Mesothelial cell of epicardium (in vitro differentiated cells): ENCODE measurements around the gene BIRC6. TPM values are rescaled to one million over a fixed set of nuclear protein-coding genes. Genes with fewer than 3 reads are reported as not detected.

Source experiments
- DNase-seq, 2 experiments: peaks; one replicate each; pipeline ENCODE4 v3.0.0; 2021; ENCODE audit warnings: low spot score in 2 of 2; ENCODE audit not compliant: unreplicated experiment in 2 of 2
- H3K27ac Mint-ChIP-seq: 2 replicates; pipeline ENCODE4 v1.8.0; 2021; ENCODE audit warnings: mixed read lengths
- H3K27me3 Mint-ChIP-seq: 2 replicates; pipeline ENCODE4 v1.8.0; 2021; ENCODE audit warnings: low read depth, mixed read lengths
- H3K36me3 Mint-ChIP-seq: 2 replicates; pipeline ENCODE4 v1.8.0; 2021; ENCODE audit warnings: mixed read lengths
- H3K4me1 Mint-ChIP-seq: 2 replicates; pipeline ENCODE4 v1.8.0; 2021; ENCODE audit warnings: mixed read lengths
- H3K4me3 Mint-ChIP-seq: 2 replicates; pipeline ENCODE4 v1.8.0; 2021; ENCODE audit warnings: mild to moderate bottlenecking, moderate library complexity, mixed read lengths
- H3K9me3 Mint-ChIP-seq: 2 replicates; pipeline ENCODE4 v1.8.0; 2021; ENCODE audit warnings: mixed read lengths
- total RNA-seq: library from RNA; stranded (reverse); gene quantifications from 3 replicates; pipeline ENCODE4 v1.2.1, GENCODE V29; 2021
- TF ChIP-seq, protein P1 (sequence below): fragments of 200-600 bp; sonication (generic); IDR thresholded peaks from one replicate; pipeline ENCODE4 v1.5.0; 2021; ENCODE audit warnings: antibody characterized with exemption; ENCODE audit not compliant: unreplicated experiment

Gene BIRC6
- total RNA-seq, 1 donor from 2014 or later = 112 TPM

DNA sequence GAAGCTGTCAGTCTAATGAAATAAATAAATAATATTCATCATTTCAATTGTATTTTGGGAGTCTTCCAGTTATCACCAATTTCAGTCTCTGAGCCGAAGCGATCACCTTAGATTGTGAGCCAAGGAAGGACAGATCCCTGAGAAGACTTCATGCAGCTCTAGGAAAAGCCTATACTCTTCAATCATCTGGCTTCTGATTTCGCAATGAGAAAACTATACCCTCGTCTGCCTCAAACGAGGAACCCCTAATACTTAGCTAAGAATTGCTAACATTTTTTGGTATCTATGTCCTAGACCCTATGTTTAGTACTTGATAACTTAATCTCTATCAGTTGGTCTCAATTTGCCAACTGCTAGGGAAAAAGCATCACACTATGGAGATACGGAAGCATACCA, 266.5 kb downstream of the BIRC6 start:
- no peak overlapping the region for H3K27ac Mint-ChIP-seq
- TF ChIP-seq, protein P1, sequence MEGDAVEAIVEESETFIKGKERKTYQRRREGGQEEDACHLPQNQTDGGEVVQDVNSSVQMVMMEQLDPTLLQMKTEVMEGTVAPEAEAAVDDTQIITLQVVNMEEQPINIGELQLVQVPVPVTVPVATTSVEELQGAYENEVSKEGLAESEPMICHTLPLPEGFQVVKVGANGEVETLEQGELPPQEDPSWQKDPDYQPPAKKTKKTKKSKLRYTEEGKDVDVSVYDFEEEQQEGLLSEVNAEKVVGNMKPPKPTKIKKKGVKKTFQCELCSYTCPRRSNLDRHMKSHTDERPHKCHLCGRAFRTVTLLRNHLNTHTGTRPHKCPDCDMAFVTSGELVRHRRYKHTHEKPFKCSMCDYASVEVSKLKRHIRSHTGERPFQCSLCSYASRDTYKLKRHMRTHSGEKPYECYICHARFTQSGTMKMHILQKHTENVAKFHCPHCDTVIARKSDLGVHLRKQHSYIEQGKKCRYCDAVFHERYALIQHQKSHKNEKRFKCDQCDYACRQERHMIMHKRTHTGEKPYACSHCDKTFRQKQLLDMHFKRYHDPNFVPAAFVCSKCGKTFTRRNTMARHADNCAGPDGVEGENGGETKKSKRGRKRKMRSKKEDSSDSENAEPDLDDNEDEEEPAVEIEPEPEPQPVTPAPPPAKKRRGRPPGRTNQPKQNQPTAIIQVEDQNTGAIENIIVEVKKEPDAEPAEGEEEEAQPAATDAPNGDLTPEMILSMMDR = no peak
- peaks cover 7% of the 10 kb centered on the region for H3K27me3 Mint-ChIP-seq
- no peak for DNase-seq
- no peak overlapping the region for H3K4me3 Mint-ChIP-seq
- H3K36me3 Mint-ChIP-seq = peaks cover 18% of the 10 kb centered on the region
- H3K9me3 Mint-ChIP-seq = no peaks in the 10 kb centered on the region
- H3K4me1 Mint-ChIP-seq = peaks cover 7% of the 10 kb centered on the region

DNA sequence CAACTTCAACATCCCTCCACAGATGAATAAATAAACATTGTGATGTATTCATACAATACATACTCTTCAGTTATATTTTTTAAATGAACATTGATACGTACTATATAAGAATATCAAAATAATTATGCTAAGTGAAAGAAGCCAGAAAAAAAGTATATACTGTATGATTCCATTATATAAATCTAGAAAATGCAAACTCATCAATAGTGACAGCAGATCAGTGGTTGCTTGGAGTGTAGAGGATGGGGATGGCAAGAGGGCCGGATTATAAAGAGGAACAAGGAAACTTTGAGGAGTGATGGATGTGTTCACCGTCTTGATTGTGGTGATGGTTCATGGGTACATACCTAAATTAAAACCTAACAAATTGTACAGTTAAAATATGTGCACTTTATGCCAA, 268.0 kb downstream of the BIRC6 start:
- Mint-ChIP-seq H3K27me3 (peaks cover 7% of the 10 kb centered on the region), H3K36me3 (peaks cover 14% of the 10 kb centered on the region), H3K27ac (no peak overlapping the region), H3K9me3 (no peaks in the 10 kb centered on the region), H3K4me1 (peaks cover 9% of the 10 kb centered on the region), H3K4me3 (no peak overlapping the region)
- TF ChIP-seq, protein P1 = no peak
- no peak for DNase-seq

DNA sequence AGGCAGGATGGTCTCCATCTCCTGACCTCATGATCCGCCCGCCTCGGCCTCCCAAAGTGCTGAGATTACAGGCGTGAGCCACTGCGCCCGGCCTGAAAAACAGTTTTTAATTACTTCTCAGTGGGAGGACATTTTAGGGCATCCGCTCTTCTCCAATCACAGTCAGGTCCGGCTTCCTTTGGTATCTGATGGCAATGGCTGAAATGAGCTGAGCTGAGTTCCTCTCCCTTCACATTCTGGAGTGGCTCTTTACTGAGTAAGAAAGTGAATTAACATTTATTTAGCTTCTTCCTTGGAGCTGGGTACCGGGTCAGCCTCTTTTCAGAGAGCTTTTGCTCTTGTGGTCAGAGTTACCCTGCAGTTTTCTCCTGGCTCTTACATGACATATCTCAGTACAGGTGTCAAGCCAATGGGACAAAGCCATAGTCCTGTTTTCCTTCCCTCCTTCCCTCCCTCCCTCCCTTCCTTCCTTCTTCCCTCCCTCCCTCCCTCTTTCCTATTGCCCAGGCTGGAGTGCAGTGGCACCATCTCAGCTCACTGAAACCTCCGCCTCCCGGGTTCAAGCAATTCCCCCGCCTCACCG, 269.9 kb downstream of the BIRC6 start:
- TF ChIP-seq, protein P1 = no peak
- no peak for DNase-seq
- Mint-ChIP-seq H3K36me3 (peaks cover 10% of the 10 kb centered on the region), H3K9me3 (no peaks in the 10 kb centered on the region), H3K4me3 (peak overlapping the region; percentile 87), H3K4me1 (peaks cover 9% of the 10 kb centered on the region), H3K27ac (no peak overlapping the region), H3K27me3 (peaks cover 7% of the 10 kb centered on the region)

DNA sequence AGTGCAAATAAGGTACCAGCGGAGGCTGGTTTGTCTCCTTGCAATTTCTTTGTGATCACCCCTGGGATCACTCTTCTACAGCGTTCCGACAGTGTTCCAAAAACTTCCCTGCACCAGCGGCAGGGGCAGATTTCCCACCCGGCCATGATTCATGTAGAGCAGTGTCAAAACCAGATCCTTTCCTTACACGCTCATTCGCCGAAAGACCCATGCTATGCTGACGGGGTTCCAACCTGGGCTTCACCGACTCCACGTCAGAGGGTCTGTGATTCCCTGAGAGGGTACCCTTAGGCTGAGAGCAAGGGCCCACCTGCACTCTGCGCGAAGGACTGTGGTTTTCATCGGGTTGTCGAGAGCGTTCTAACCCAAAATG, 270.6 kb downstream of the BIRC6 start:
- H3K27ac Mint-ChIP-seq = peak overlapping the region; percentile 93
- peak overlapping the region; percentile 87 for H3K4me3 Mint-ChIP-seq
- TF ChIP-seq, protein P1 = no peak
- H3K36me3 Mint-ChIP-seq = peaks cover 6% of the 10 kb centered on the region
- H3K27me3 Mint-ChIP-seq = peaks cover 7% of the 10 kb centered on the region
- DNase-seq = no peak
- no peaks in the 10 kb centered on the region for H3K9me3 Mint-ChIP-seq
- peaks cover 9% of the 10 kb centered on the region for H3K4me1 Mint-ChIP-seq

DNA sequence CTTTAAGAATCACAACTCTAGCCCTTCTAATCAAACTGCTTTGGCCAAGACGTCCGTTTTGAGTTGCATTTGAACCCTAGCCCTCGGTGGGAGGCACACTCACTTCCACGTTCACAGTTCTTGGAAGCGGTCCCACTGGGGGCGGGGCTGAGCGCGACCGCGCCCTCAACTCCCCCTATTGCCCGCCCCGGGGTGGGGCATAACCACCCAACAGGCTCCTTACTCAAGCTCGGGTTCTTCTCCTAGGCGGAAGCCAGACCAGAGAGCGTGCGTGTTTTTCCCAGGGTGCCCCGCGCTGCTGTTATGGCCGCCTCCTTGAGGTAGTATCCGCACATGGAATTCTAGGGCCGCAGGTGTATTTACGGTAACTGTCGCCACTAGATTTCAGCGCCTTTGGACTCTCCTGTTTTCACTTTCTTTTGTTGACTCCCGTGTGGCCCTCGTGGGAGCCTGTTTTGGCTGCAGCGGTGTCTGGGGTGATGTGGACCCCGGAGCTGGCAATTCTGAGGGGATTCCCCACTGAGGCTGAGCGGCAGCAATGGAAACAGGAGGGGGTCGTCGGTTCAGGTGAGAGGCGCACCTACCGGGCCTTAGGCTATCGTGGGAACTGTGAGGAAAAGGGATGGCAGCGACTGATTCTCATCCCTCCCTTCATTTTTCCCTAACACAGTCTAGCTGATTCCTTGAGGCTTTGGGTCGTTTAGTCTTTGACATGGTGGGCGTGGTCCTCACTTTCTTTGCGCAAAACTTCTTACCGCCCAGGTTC, 271.2 kb downstream of the BIRC6 start, which contains the start of gene TTC27:
Gene TTC27 (plus strand): TSS at position 237 of the 766 bp plus-strand sequence. CDS start 243 bp downstream, at position 480.
- Mint-ChIP-seq H3K9me3 (no peaks in the 10 kb centered on the region), H3K27me3 (peaks cover 7% of the 10 kb centered on the region), H3K4me1 (peaks cover 9% of the 10 kb centered on the region), H3K27ac (peak within 1 kb of the TSS; percentile 93), H3K4me3 (peak within 1 kb of the TSS; percentile 87), H3K36me3 (peaks cover 6% of the 10 kb centered on the region)
- TF ChIP-seq, protein P1 = no peak
- peak; percentile 85 to 95 for DNase-seq
